Pancreas (tissue), 10 donors: ENCODE measurements around the gene SH3RF3. TPM values are rescaled to one million over a fixed set of nuclear protein-coding genes. Genes with fewer than 3 reads are reported as not detected.

Experiments
- ATAC-seq, 4 donors: fragments of 200-7000 bp; cut with Tn5 transposase; one replicate each; pipeline versions ENCODE4 v1.8.0 to v1.9.1; 2020; ENCODE audit warnings: mild to moderate bottlenecking in 4 of 4, moderate library complexity in 4 of 4
- DNase-seq, 6 donors: peaks; one replicate each; pipeline ENCODE4 v3.0.0-alpha.2; 2020
- FAIRE-seq: peaks from 2 replicates; lab custom pipeline; 2012; peaks lifted over from hg19 to GRCh38; lab: Jason Lieb, UNC
- H3K27ac ChIP-seq, 4 donors: fragments of 200-600 bp; sonication (generic); 1 replicate in 3 of 4; 2 replicates in 1 of 4; pipeline versions ENCODE4 v1.5.0 to v1.8.0; 2020
- H3K27me3 ChIP-seq, 4 donors: fragments of 200-600 bp; one replicate each; pipeline ENCODE4 v1.8.0; 2021
- H3K36me3 ChIP-seq, 3 donors: fragments of 200-600 bp; sonication (generic) in 1 of 3; one replicate each; pipeline versions ENCODE4 v1.5.0 to v1.8.0; 2020 to 2021
- H3K4me1 ChIP-seq, 3 donors: fragments of 200-600 bp; one replicate each; pipeline ENCODE4 v1.8.0; 2021
- H3K4me3 ChIP-seq, 4 donors: fragments of 200-600 bp; sonication (generic) in 2 of 4; one replicate each; pipeline versions ENCODE4 v1.5.0 to v1.8.0; 2020 to 2021
- H3K9me3 ChIP-seq, 4 donors: fragments of 200-600 bp; one replicate each; pipeline ENCODE4 v1.8.0; 2021
- CTCF ChIP-seq, 4 donors: fragments of 200-600 bp; sonication (generic) in 3 of 4; IDR thresholded peaks; one replicate each; pipeline versions ENCODE4 v1.5.0 to v1.8.0; 2021; ENCODE audit warnings: antibody characterized with exemption in 4 of 4
- WGBS, 2 donors: extraction: QIAGEN DNeasy Blood & Tissue Kit; methylation state at CpG; one replicate each; pipeline ENCODE4 v1.1.7; 2013; 5-methylcytosine and 5-hydroxymethylcytosine counted together
- intact Hi-C, 3 donors: fragments of 100-400 bp; cut with DNase I; formaldehyde crosslinking; loops; one replicate each; pipeline versions ENCODE4 v1.11.1 to v1.14.2; 2022
- polyA plus RNA-seq, 2 donors: library from polyadenylated mRNA; stranded (reverse); fragments of 200-250 nt; gene quantifications; one replicate each; pipeline ENCODE4 v1.2.3, GENCODE V29; 2013
- total RNA-seq, 6 donors: library from RNA; stranded (reverse); fragmentation: NEBNext Ultra II Directional in 4 of 6; extraction: Animal tissue kit (Norgen Biotek cat#: 25700) in 4 of 6; gene quantifications; one replicate each; pipeline versions ENCODE4 v1.2.1 to v1.2.4, GENCODE V29; 2021 to 2023
- donor health status: healthy with polysubstance abuse.
- donor health status: DM: no; HTN: no; CAD: no; lungs with moderate emphysema.
- donor health status: DM: no; HTN: no; CAD: no.
- donor health status: control.
- donor health status: control.
- donor health status: Bipolar disorder and iron deficiency.
- donor health status: DM: yes; HTN: yes; CAD: no.
- donor health status: DM: no; HTN: no; CAD: no.
- donor health status: DM: no; HTN: no; CAD: no.
- donor health status: DM: yes; HTN: yes; CAD: no.

Gene SH3RF3
- total and polyA plus RNA-seq, 8 donors: 1.1 to 3.5 (median 1.8) TPM

DNA sequence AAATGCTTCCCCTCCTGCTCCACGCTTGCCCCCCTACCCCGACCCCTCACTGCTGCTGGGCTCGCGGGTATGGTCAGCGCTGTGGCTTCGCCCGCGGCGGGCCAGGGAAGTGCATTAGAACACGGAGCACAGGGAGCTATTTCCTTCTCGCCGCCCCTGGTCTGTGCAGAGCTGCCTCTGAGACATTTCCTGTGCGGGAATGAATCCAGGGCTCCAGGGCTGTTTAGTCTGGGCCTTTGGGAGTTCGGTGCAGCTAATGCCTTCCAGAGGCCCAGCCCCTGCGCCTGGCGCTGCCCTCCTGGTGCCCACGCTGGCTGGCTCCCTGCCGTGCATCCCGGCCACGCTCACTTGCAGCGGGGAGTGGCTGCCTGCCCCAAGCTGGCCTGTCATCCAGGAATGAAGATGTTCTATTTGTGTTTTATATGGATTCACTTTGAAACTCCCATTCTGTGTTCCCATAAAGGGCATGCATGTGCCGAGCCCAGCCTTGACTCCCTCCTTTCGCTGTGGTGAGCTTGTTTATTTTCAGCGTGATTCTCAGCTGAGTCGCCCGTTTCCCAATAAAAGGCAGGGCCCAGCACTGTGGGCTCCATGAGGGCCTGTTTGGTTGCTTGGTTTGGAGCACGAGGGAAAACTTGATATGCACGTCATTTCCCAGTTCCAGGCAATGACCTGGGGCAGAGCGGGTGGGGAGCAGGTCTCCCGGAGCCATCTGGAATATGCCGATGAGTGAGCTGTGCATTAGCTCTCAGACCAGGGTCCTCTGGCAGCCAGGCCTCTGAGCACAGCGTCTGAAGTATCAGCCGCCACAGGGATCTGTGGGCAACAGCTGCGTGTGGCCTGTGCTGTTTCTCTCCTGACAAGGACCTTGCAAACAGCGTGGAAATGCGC is 42.7 kb downstream of the SH3RF3 start:
- Histone ChIP-seq H3K9me3 (no peaks in the 10 kb centered on the region), H3K4me1 (no peaks in the 10 kb centered on the region), H3K27ac (peak overlapping the region in 1 of 4 donors; percentile 41), H3K27me3 (no peaks in the 10 kb centered on the region), H3K4me3 (no peak overlapping the region), H3K36me3 (no peaks in the 10 kb centered on the region)
- 71 to 74% methylated on average over 36 of the region's 36 CpGs for WGBS, 2 donors
- DNase-seq (no peak), FAIRE-seq (no peak), ATAC-seq (peak in 3 of 4 donors; percentile 43 to 55 (median 51))
- intact Hi-C loops: no loop called here
- no peak for TF ChIP-seq CTCF (IDR thresholded peaks at IDR 0.05)

- 69 to 73% methylated on average over 7 of the region's 7 CpGs for WGBS, 2 donors
- intact Hi-C loops: no loop called here
- Histone ChIP-seq H3K27me3 (no peaks in the 10 kb centered on the region), H3K36me3 (no peaks in the 10 kb centered on the region), H3K27ac (peak overlapping the region in 1 of 4 donors; percentile 11), H3K9me3 (no peaks in the 10 kb centered on the region), H3K4me3 (no peak overlapping the region), H3K4me1 (no peaks in the 10 kb centered on the region)
- TF ChIP-seq CTCF (IDR thresholded peaks at IDR 0.05): no peak
- no peak for FAIRE-seq
- no peak for ATAC-seq
- DNase-seq: no peak
These were observed 43.6 kb downstream of the SH3RF3 start for GRCh38 chr2:109172556-109173105.

DNA sequence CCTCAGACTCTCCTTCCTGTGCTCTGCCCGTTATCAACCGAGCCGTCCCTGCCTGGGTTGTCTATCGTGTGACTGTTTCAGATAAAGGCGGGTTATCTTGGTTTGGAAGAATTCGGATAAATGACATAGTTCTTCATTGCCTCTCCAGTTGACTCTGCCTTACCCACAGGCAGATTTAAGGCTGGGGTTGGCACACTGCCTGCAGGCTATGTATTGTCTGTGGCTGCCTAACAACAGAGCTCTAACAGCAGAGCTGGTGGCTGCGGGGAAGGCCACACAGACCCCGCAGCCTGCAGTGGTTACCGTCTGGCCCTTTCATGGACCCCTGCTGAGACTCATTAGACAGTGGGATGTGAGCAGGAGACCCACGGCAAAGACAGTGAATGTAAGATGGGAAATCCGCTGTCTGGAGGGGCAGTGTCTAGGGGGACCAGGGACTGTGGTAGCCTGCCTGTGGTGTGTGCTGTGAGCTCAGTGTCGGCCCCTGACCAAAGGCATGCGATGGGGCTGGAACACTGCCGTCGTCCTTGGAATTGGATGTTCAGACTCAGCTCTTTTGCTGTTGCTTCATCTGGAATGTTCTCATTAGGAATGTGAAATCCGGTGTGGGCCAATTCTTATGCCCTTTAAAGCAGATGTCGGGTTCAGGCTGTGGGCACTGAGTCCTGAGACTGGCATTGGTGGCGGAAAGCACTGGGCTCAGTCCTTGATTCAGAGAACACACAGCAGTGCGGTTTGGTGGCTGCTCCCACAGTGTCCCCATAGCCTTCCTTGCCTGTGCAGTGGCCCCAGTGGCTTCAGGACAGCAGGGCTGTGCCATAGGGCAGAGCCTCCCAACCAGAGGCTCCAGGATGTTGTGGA is 44.5 kb downstream of the SH3RF3 start:
- peak overlapping the region in 2 of 4 donors; percentile 11 to 33 for H3K27ac ChIP-seq
- peak in 3 of 4 donors; percentile 50 to 70 (median 55) for ATAC-seq
- no peaks in the 10 kb centered on the region for H3K27me3 ChIP-seq
- WGBS, 2 donors: 74 to 82% methylated on average over 19 of the region's 19 CpGs
- FAIRE-seq: no peak
- H3K4me1 ChIP-seq: no peaks in the 10 kb centered on the region
- H3K4me3 ChIP-seq: no peak overlapping the region
- intact Hi-C loops: no loop called here
- no peak for TF ChIP-seq CTCF (IDR thresholded peaks at IDR 0.05)
- H3K36me3 ChIP-seq: no peaks in the 10 kb centered on the region
- H3K9me3 ChIP-seq: no peaks in the 10 kb centered on the region
- no peak for DNase-seq

- Histone ChIP-seq H3K4me3 (no peak overlapping the region), H3K36me3 (no peaks in the 10 kb centered on the region), H3K27ac (no peak overlapping the region), H3K4me1 (no peaks in the 10 kb centered on the region), H3K27me3 (no peaks in the 10 kb centered on the region), H3K9me3 (no peaks in the 10 kb centered on the region)
- no peak for DNase-seq
- intact Hi-C loops: no loop called here
- TF ChIP-seq CTCF (IDR thresholded peaks at IDR 0.05): no peak
- WGBS, 2 donors: 74 to 82% methylated on average over 4 of the region's 4 CpGs
- FAIRE-seq: no peak
- ATAC-seq: no peak
These were observed 45.2 kb downstream of the SH3RF3 start for GRCh38 chr2:109174214-109174613.
